Astrocyte of the cerebellum (primary cell): ENCODE results near the gene TES.

Experiments used
- DNase-seq: peaks from one replicate; pipeline ENCODE4 v3.0.0-alpha.2; 2011; ENCODE audit warnings: low read depth
- H3K4me3 ChIP-seq: 2 replicates; pipeline ENCODE4 v1.5.1; 2011; ENCODE audit warnings: mild to moderate bottlenecking, low read depth, low read length, moderate library complexity
- CTCF ChIP-seq: IDR thresholded peaks from 2 replicates; pipeline ENCODE4 v1.5.1; 2012; ENCODE audit warnings: low read length, low read depth, moderate library complexity, mild to moderate bottlenecking; ENCODE audit errors: missing control alignments
- in situ Hi-C: cut with HindIII; loops from 2 replicates; pipeline ENCODE4 v1.10.0; 2017; ENCODE audit warnings: low sequenced_read_pairs

The TES gene

GRCh38 chr7:116252249-116252648, 41.9 kb downstream of the TES start:
- no peak for TF ChIP-seq CTCF
- in situ Hi-C loops = loop anchor here (5.0 to 10.0 kb wide), 3 partner anchors 85 to 343 kb away; no protein-coding TSS in a partner anchor
- no peak overlapping the region for H3K4me3 ChIP-seq
- DNase-seq = no peak

- in situ Hi-C loops = loop anchor here (10.0 kb wide), 1 partner anchor 338 kb away; no protein-coding TSS in a partner anchor
- no peak for TF ChIP-seq CTCF
- DNase-seq = no peak
- H3K4me3 ChIP-seq = no peak overlapping the region
Measured at GRCh38 chr7:116257156-116257555, 46.8 kb downstream of the TES start.

GRCh38 chr7:116258734-116259133, 48.4 kb downstream of the TES start:
- in situ Hi-C loops = loop anchor here (10.0 kb wide), 1 partner anchor 336 kb away; no protein-coding TSS in a partner anchor
- peak; percentile 66 for TF ChIP-seq CTCF
- peak; percentile 68 for DNase-seq
- H3K4me3 ChIP-seq = no peak overlapping the region

- in situ Hi-C loops = loop anchor here (10.0 kb wide), 1 partner anchor 335 kb away; no protein-coding TSS in a partner anchor
- no peak for DNase-seq
- TF ChIP-seq CTCF = no peak
- H3K4me3 ChIP-seq = no peak overlapping the region
Measured at GRCh38 chr7:116259156-116259870, 49.0 kb downstream of the TES start.

- TF ChIP-seq CTCF = no peak
- DNase-seq = no peak
- in situ Hi-C loops = loop anchor here (10.0 kb wide), 1 partner anchor 335 kb away; no protein-coding TSS in a partner anchor
- no peak overlapping the region for H3K4me3 ChIP-seq
Measured at GRCh38 chr7:116259871-116260440, 49.6 kb downstream of the TES start.

- no peak for TF ChIP-seq CTCF
- H3K4me3 ChIP-seq = no peak overlapping the region
- in situ Hi-C loops = no loop called here
- DNase-seq = no peak
Measured at GRCh38 chr7:116261904-116262303, 51.6 kb downstream of the TES start.
